Glutamatergic neuron (in vitro differentiated cells): ENCODE results near the gene CELF1. TPM values are rescaled to one million over a fixed set of nuclear protein-coding genes. Genes with fewer than 3 reads are reported as not detected.

Experiments
- DNase-seq: peaks from one replicate; pipeline ENCODE4 v3.0.0; 2022
- H3K27ac Mint-ChIP-seq: one replicate; pipeline ENCODE4 v1.8.0; 2020; ENCODE audit warnings: mild to moderate bottlenecking, mixed read lengths, inconsistent platforms; ENCODE audit not compliant: unreplicated experiment
- H3K27me3 Mint-ChIP-seq: one replicate; pipeline ENCODE4 v1.8.0; 2020; ENCODE audit warnings: mild to moderate bottlenecking, moderate library complexity, mixed read lengths, inconsistent platforms; ENCODE audit not compliant: unreplicated experiment
- H3K36me3 Mint-ChIP-seq: one replicate; pipeline ENCODE4 v1.8.0; 2020; ENCODE audit warnings: mild to moderate bottlenecking, mixed read lengths, inconsistent platforms; ENCODE audit not compliant: unreplicated experiment
- H3K4me1 Mint-ChIP-seq: one replicate; pipeline ENCODE4 v1.8.0; 2020; ENCODE audit warnings: mild to moderate bottlenecking, low read depth, mixed read lengths, inconsistent platforms; ENCODE audit not compliant: unreplicated experiment
- H3K4me3 Mint-ChIP-seq: one replicate; pipeline ENCODE4 v1.8.0; 2020; ENCODE audit warnings: mild to moderate bottlenecking, mixed read lengths, inconsistent platforms; ENCODE audit not compliant: unreplicated experiment
- H3K9me3 Mint-ChIP-seq: one replicate; pipeline ENCODE4 v1.8.0; 2020; ENCODE audit warnings: mild to moderate bottlenecking, moderate library complexity, mixed read lengths, inconsistent platforms; ENCODE audit not compliant: unreplicated experiment
- CTCF ChIP-seq: fragments of 200-600 bp; sonication (generic); IDR thresholded peaks from one replicate; pipeline ENCODE4 v1.5.0; 2021; ENCODE audit not compliant: partially characterized antibody, unreplicated experiment
- total RNA-seq: library from RNA; stranded (reverse); fragmentation: NEBNext Ultra II Directional; extraction: Animal tissue kit (Norgen Biotek cat#: 25700); gene quantifications from one replicate; pipeline ENCODE4 v1.2.1, GENCODE V29; 2021; ENCODE audit not compliant: unreplicated experiment

CELF1 gene
- total RNA-seq, 1 donor from 2014 or later = 261 TPM

GRCh38 chr11:47453365-47453764 lies 99.6 kb downstream of the CELF1 start:
- H3K4me1 Mint-ChIP-seq = no peaks in the 10 kb centered on the region

GRCh38 chr11:47451990-47452389 lies 100.9 kb downstream of the CELF1 start:
- H3K4me3 Mint-ChIP-seq = no peak overlapping the region

More at GRCh38 chr11:47453365-47453764, 99.6 kb downstream of the CELF1 start:
- Mint-ChIP-seq H3K9me3 (peaks cover 4% of the 10 kb centered on the region), H3K27ac (no peak overlapping the region), H3K4me3 (no peak overlapping the region), H3K27me3 (peaks cover 5% of the 10 kb centered on the region), H3K36me3 (no peaks in the 10 kb centered on the region)
- no peak for DNase-seq
- TF ChIP-seq CTCF = no peak

GRCh38 chr11:47451436-47451835 lies 101.5 kb downstream of the CELF1 start:
- Mint-ChIP-seq H3K4me1 (no peaks in the 10 kb centered on the region), H3K36me3 (peaks cover 4% of the 10 kb centered on the region), H3K4me3 (no peak overlapping the region), H3K9me3 (peaks cover 4% of the 10 kb centered on the region), H3K27me3 (peaks cover 5% of the 10 kb centered on the region), H3K27ac (no peak overlapping the region)
- no peak for DNase-seq
- no peak for TF ChIP-seq CTCF

More at GRCh38 chr11:47451990-47452389, 100.9 kb downstream of the CELF1 start:
- Mint-ChIP-seq H3K9me3 (peaks cover 4% of the 10 kb centered on the region), H3K4me1 (no peaks in the 10 kb centered on the region), H3K36me3 (peaks cover 3% of the 10 kb centered on the region), H3K27ac (no peak overlapping the region), H3K27me3 (peaks cover 5% of the 10 kb centered on the region)
- no peak for TF ChIP-seq CTCF
- DNase-seq = no peak

GRCh38 chr11:47449541-47449940 lies 103.4 kb downstream of the CELF1 start:
- Mint-ChIP-seq H3K9me3 (peaks cover 2% of the 10 kb centered on the region), H3K27me3 (peaks cover 5% of the 10 kb centered on the region), H3K4me1 (no peaks in the 10 kb centered on the region), H3K36me3 (peaks cover 4% of the 10 kb centered on the region), H3K4me3 (no peak overlapping the region), H3K27ac (no peak overlapping the region)
- no peak for TF ChIP-seq CTCF
- DNase-seq = no peak

GRCh38 chr11:47448566-47449427 lies 104.1 kb downstream of the CELF1 start, which contains the start of gene RAPSN:
RAPSN (minus strand) TSS chr11:47449136; CDS start chr11:47448964, 172 bp downstream.
- Mint-ChIP-seq H3K27me3 (peaks cover 4% of the 10 kb centered on the region), H3K36me3 (peaks cover 4% of the 10 kb centered on the region), H3K9me3 (peaks cover 2% of the 10 kb centered on the region), H3K4me3 (no peak within 1 kb of the TSS), H3K4me1 (no peaks in the 10 kb centered on the region), H3K27ac (no peak within 1 kb of the TSS)
- no peak for TF ChIP-seq CTCF
- no peak for DNase-seq
